HepG2 (cell line): Measurements from ENCODE around the gene KCNMA1. TPM values are rescaled to one million over a fixed set of nuclear protein-coding genes. Genes with fewer than 3 reads are reported as not detected.

Source experiments
- ATAC-seq: fragments of 200-7000 bp; cut with Tn5 transposase; 3 replicates; pipeline ENCODE4 v1.9.1; 2020; ENCODE audit warnings: mild to moderate bottlenecking, moderate library complexity
- BruUV-seq: library from RNA; stranded (reverse); fragments of 400-500 nt; replicated peaks from 2 replicates; lab custom pipeline; 2021; lab: Mats Ljungman, UMichigan
- CTCF ChIA-PET: fragments of 300-600 bp; formaldehyde crosslinking; extraction: SDS; loops from one replicate; lab custom pipeline; 2021; ENCODE audit warnings: low total read pairs, inconsistent platforms, low intra/inter-chr PET ratio; lab: Yijun Ruan, JAX
- POLR2A ChIA-PET: fragments of 350-600 bp; sonication (Branson Sonifier 250); formaldehyde crosslinking; loops from one replicate; lab custom pipeline; 2020; ENCODE audit warnings: antibody characterized with exemption, inconsistent platforms; lab: Yijun Ruan, JAX
- DNase-seq: peaks from one replicate; pipeline ENCODE4 v3.0.0-alpha.2; 2015; ENCODE audit warnings: low spot score
- FAIRE-seq: peaks from 3 replicates; lab custom pipeline; 2011; peaks lifted over from hg19 to GRCh38; lab: Jason Lieb, UNC
- H2AFZ ChIP-seq: one replicate; pipeline ENCODE4 v1.6.1; 2011; ENCODE audit warnings: low read length, inconsistent platforms
- H3K27ac ChIP-seq: fragments of 300-600 bp; 3 replicates; pipeline ENCODE4 v1.8.0; 2011; ENCODE audit warnings: mixed run types, mild to moderate bottlenecking, mixed read lengths, low read length, inconsistent platforms; ENCODE audit not compliant: insufficient read depth; ENCODE audit errors: extremely low read length
- H3K27me3 ChIP-seq, 2 experiments: fragments of 200-600 bp in 1 of 2; 2 replicates in 1 of 2; 3 replicates in 1 of 2; pipeline versions ENCODE4 v1.6.0 to v1.8.0; 2011; ENCODE audit warnings: low read length in 2 of 2, mild to moderate bottlenecking in 2 of 2, moderate library complexity in 2 of 2, inconsistent platforms in 1 of 2; ENCODE audit not compliant: insufficient read depth in 2 of 2, control insufficient read depth in 1 of 2
- H3K36me3 ChIP-seq, 2 experiments: fragments of 200-600 bp in 1 of 2; replicated peaks in 1 of 2; 2 replicates in 1 of 2; 3 replicates in 1 of 2; pipeline versions ENCODE4 v1.5.1 to v1.8.0; 2011; ENCODE audit warnings: low read length in 2 of 2, inconsistent platforms in 1 of 2; ENCODE audit not compliant: insufficient read depth in 2 of 2, control insufficient read depth in 1 of 2
- H3K4me1 ChIP-seq: 2 replicates; pipeline ENCODE4 v1.5.1; 2012; ENCODE audit warnings: low read length, inconsistent platforms; ENCODE audit not compliant: insufficient read depth
- H3K4me2 ChIP-seq: 2 replicates; pipeline ENCODE4 v1.6.0; 2011; ENCODE audit warnings: low read depth, low read length, inconsistent platforms
- H3K4me3 ChIP-seq, 3 experiments: fragments of 200-600 bp in 1 of 3; sonication (generic), shearing (Covaris generic) in 1 of 3; replicated peaks in 1 of 3; 2 replicates each; pipeline ENCODE4 v1.5.1; 2011 to 2016; ENCODE audit warnings: low read length in 3 of 3, inconsistent platforms in 2 of 3, low read depth in 2 of 3, mild to moderate bottlenecking in 2 of 3, control low read depth in 1 of 3, mixed read lengths in 1 of 3; ENCODE audit not compliant: insufficient read depth in 1 of 3
- H3K79me2 ChIP-seq: one replicate; pipeline ENCODE4 v1.6.1; 2011; ENCODE audit warnings: low read length, inconsistent platforms; ENCODE audit not compliant: insufficient read depth
- H3K9ac ChIP-seq: 2 replicates; pipeline ENCODE4 v1.6.0; 2011; ENCODE audit warnings: mild to moderate bottlenecking, low read depth, low read length, inconsistent platforms; ENCODE audit not compliant: insufficient read depth
- H3K9me3 ChIP-seq: 2 replicates; pipeline ENCODE4 v1.5.1; 2012; ENCODE audit warnings: mild to moderate bottlenecking, low read length
- H4K20me1 ChIP-seq: 2 replicates; pipeline ENCODE4 v1.6.0; 2011; ENCODE audit warnings: inconsistent platforms, mild to moderate bottlenecking, low read length, moderate library complexity; ENCODE audit not compliant: insufficient read depth
- CHD2 ChIP-seq: IDR thresholded peaks from 2 replicates; pipeline ENCODE4 v1.6.1; 2011; ENCODE audit warnings: low read depth, low read length, improper control_type of control experiment
- GPN1 ChIP-seq: sonication (generic); formaldehyde crosslinking; IDR thresholded peaks from 2 replicates; pipeline ENCODE4 v1.5.1; 2020; ENCODE audit warnings: missing genetic modification reagents, borderline replicate concordance
- HOXA7 ChIP-seq: sonication (generic); formaldehyde crosslinking; IDR thresholded peaks from 2 replicates; pipeline ENCODE4 v1.8.1; 2022; ENCODE audit warnings: mild to moderate bottlenecking, missing genetic modification reagents, moderate library complexity
- KLF13 ChIP-seq: sonication (generic); formaldehyde crosslinking; IDR thresholded peaks from 2 replicates; pipeline ENCODE4 v1.4.0; 2020; ENCODE audit warnings: mild to moderate bottlenecking, missing genetic modification reagents
- MAFG ChIP-seq: sonication (generic); formaldehyde crosslinking; IDR thresholded peaks from 2 replicates; pipeline ENCODE4 v1.5.1; 2020; ENCODE audit warnings: mild to moderate bottlenecking, missing genetic modification reagents
- MYNN ChIP-seq: sonication (generic); formaldehyde crosslinking; IDR thresholded peaks from 2 replicates; pipeline ENCODE4 v1.4.0; 2020; ENCODE audit warnings: mild to moderate bottlenecking, low read depth, missing genetic modification reagents
- NR2F6 ChIP-seq, 2 experiments: IDR thresholded peaks; 2 replicates each; pipeline ENCODE4 v1.6.1; 2016; ENCODE audit warnings: antibody characterized with exemption in 1 of 2, mild to moderate bottlenecking in 1 of 2
- PCBP2 ChIP-seq: fragments of 200-400 bp; formaldehyde crosslinking; optimal IDR thresholded peaks from 2 replicates; pipeline ENCODE3; 2018; ENCODE audit warnings: low read length, low read depth; ENCODE audit not compliant: poor library complexity, severe bottlenecking
- PHB2 ChIP-seq: fragments of 450-650 bp; IDR thresholded peaks from 2 replicates; pipeline ENCODE4 v1.6.1; 2018; ENCODE audit not compliant: partially characterized antibody
- SOX6 ChIP-seq, 2 experiments: fragments of 450-650 bp in 1 of 2; sonication (generic) in 1 of 2; formaldehyde crosslinking in 1 of 2; IDR thresholded peaks; 2 replicates each; pipeline versions ENCODE4 v1.4.0 to v1.6.1; 2017 to 2020; ENCODE audit warnings: antibody characterized with exemption in 1 of 2, mild to moderate bottlenecking in 1 of 2, missing genetic modification reagents in 1 of 2
- ZBTB39 ChIP-seq: sonication (generic); formaldehyde crosslinking; IDR thresholded peaks from 2 replicates; pipeline ENCODE4 v1.5.0; 2020; ENCODE audit warnings: missing genetic modification reagents
- ZKSCAN5 ChIP-seq: sonication (generic); formaldehyde crosslinking; IDR thresholded peaks from 2 replicates; pipeline ENCODE4 v1.5.1; 2020; ENCODE audit warnings: mild to moderate bottlenecking, missing genetic modification reagents
- ZNF350 ChIP-seq: sonication (generic); formaldehyde crosslinking; IDR thresholded peaks from 2 replicates; pipeline ENCODE4 v1.4.0; 2020; ENCODE audit warnings: mild to moderate bottlenecking, low read depth, missing genetic modification reagents, borderline replicate concordance
- ZNF567 ChIP-seq: sonication (generic); formaldehyde crosslinking; IDR thresholded peaks from 2 replicates; pipeline ENCODE4 v1.8.1; 2023; ENCODE audit warnings: mild to moderate bottlenecking, missing genetic modification reagents, borderline replicate concordance
- WGBS: methylation state at CpG from one replicate; pipeline ENCODE4 v1.1.6; 2017; ENCODE audit warnings: low lambda C conversion rate; 5-methylcytosine and 5-hydroxymethylcytosine counted together
- in situ Hi-C: cut with HindIII; loops from 2 replicates; pipeline ENCODE4 v1.10.0; 2017; ENCODE audit warnings: low pct_unique_long_range_greater_than_20kb; ENCODE audit not compliant: extremely low pct_ligation_motif_present
- intact Hi-C: fragments of 100-400 bp; cut with micrococcal nuclease; formaldehyde crosslinking; loops from one replicate; pipeline ENCODE4 v1.10.0; 2022; ENCODE audit not compliant: unreplicated experiment
- polyA plus RNA-seq, 8 experiments: library from polyadenylated mRNA; depleted of rRNA in 3 of 8; stranded (reverse) in 7 of 8; unstranded in 1 of 8; fragments of >200 nt; fragmentation: Illumina TruSeq in 4 of 8; extraction: Trizol in 4 of 8; gene quantifications; 2 replicates each; pipeline versions ENCODE4 v1.2.1 to v1.2.3, GENCODE V29; 2011 to 2016; ENCODE audit warnings: low read depth in 4 of 8, missing spikeins in 1 of 8, mixed read lengths in 1 of 8; ENCODE audit not compliant: insufficient read depth in 1 of 8
- total RNA-seq, 5 experiments: library from RNA; depleted of rRNA; stranded (reverse); fragments of >200 nt; fragmentation: Illumina TruSeq; extraction: Trizol; gene quantifications; 2 replicates each; pipeline ENCODE4 v1.2.3, GENCODE V29; 2016; ENCODE audit warnings: low read depth in 1 of 5
- TF ChIP-seq, protein P1 (sequence below): sonication (generic); formaldehyde crosslinking; IDR thresholded peaks from 2 replicates; pipeline ENCODE4 v1.9.0; 2022; ENCODE audit warnings: low read depth, missing genetic modification reagents

KCNMA1 gene
- total and polyA plus RNA-seq, 2 of the 13 experiments (the other 11 are each of a cell fraction or from before 2014, with no cell fraction given) = 0.02 TPM; not detected in 1

- no peak for TF ChIP-seq NR2F6 (IDR thresholded peaks at IDR 0.05)
- no peak for TF ChIP-seq NR2F6 (CRISPR knock-in tag; IDR thresholded peaks at IDR 0.05)
- no peak for TF ChIP-seq PHB2
- no peak for TF ChIP-seq MYNN
Measured at GRCh38 chr10:77308084-77308732, 329.4 kb downstream of the KCNMA1 start (continued).

DNA sequence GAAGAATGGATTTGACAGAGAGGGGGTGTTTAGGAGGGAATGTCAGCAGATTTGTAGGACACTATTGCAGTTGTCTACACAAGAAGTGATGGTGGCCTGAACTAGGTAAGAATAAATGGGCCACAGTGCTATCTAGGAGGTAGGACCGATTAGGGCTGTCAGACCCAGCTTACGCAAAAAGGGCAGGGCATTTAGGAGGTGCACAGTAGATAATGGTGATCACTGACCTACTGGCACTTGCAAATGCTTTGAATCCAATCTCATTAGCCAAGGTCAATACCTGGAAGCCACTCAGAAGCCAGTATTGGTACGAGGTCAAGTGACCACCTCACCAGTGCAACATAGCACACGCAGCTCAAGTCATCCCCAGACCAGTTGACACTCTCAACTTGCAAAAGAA, 330.9 kb downstream of the KCNMA1 start:
- Histone ChIP-seq H3K9ac (no peak overlapping the region), H2AFZ (no peak overlapping the region), H3K4me3 (no peak overlapping the region), H4K20me1 (no peaks in the 10 kb centered on the region), H3K27ac (no peak overlapping the region), H3K4me2 (no peak overlapping the region), H3K9me3 (no peaks in the 10 kb centered on the region), H3K27me3 (no peaks in the 10 kb centered on the region), H3K36me3 (no peaks in the 10 kb centered on the region), H3K4me1 (no peaks in the 10 kb centered on the region), H3K79me2 (no peaks in the 10 kb centered on the region)
- TF ChIP-seq SOX6 (IDR thresholded peaks at IDR 0.05) (no peak), SOX6 (CRISPR knock-in tag; IDR thresholded peaks at IDR 0.05) (no peak), HOXA7 (CRISPR knock-in tag) (no peak), MAFG (CRISPR knock-in tag) (no peak), GPN1 (CRISPR knock-in tag) (no peak), KLF13 (no peak), PCBP2 (no peak), ZBTB39 (CRISPR knock-in tag) (no peak), ZNF350 (CRISPR knock-in tag) (no peak), ZNF567 (CRISPR knock-in tag) (no peak), ZKSCAN5 (no peak), CHD2 (no peak)
- TF ChIP-seq, protein P1, sequence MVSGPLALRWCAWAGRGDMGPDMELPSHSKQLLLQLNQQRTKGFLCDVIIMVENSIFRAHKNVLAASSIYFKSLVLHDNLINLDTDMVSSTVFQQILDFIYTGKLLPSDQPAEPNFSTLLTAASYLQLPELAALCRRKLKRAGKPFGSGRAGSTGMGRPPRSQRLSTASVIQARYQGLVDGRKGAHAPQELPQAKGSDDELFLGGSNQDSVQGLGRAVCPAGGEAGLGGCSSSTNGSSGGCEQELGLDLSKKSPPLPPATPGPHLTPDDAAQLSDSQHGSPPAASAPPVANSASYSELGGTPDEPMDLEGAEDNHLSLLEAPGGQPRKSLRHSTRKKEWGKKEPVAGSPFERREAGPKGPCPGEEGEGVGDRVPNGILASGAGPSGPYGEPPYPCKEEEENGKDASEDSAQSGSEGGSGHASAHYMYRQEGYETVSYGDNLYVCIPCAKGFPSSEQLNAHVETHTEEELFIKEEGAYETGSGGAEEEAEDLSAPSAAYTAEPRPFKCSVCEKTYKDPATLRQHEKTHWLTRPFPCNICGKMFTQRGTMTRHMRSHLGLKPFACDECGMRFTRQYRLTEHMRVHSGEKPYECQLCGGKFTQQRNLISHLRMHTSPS = no peak
- no TSS peak for BruUV-seq
- WGBS = 33% methylated on average over 4 of the region's 4 CpGs
- FAIRE-seq (no peak), DNase-seq (no peak), ATAC-seq (no peak)
- in situ Hi-C loops (no loop called here), intact Hi-C loops (no loop called here)
- CTCF ChIA-PET = no interaction called here
- POLR2A ChIA-PET = no interaction called here
